SIG-M5 treated with dmso at 0.1 percent for 504 hours (cell line): Measurements from ENCODE around the gene RPL10A.
A peak's percentile ranks its signal among the peaks of the same experiment; 100 is the strongest.

Experiments used
- DNase-seq: peaks from one replicate; lab custom pipeline; 2025; ENCODE audit not compliant: unreplicated experiment; lab: John Stamatoyannopoulos, UW

Gene RPL10A

DNA sequence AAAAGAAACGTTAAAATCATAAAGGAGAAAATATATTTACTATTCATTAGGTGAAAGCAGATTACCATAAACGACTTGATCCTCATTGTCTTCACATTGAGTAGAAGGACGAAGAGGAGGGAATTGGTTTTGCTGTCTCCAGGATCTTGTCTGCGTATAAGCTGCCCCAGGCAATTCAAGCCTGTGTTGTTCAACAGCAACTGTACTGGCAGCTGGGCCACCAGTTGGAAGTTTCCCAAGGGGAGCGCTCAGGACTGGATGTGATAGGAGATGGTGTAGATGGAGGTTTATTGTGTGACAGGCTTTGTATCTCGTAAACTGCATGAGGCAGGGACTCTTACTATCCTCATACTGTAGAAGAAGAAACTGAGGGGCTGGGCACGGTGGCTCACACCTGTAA lies 20.0 kb upstream of the RPL10A start:
- no peak for DNase-seq

DNA sequence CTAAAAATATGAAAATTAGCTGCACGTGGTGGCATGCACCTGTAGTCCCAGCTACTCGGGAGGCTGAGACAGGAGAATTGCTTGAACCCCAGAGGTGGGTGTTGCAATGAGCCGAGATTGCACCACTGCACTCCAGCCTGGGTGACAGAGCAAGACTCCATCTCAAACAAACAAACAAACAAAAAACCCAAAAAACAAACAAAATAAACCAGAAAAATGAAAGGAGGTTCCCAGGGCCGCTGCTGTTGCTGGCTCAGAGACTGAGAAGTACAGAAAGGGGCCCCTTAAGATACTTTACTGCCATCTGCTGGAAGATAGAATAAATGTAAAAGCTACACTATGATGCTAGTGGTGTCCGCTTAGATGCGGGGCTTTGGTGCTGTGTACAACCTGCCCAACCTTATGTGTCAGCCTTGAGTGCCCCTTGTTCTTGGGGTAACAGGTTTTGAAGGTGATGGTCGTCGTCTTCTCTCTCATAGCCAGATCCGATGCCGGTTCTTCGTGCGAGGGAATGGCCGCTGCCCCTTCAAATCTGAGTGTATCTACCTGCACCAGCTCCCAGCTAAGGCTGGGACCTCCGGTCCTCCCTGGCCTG lies 18.8 kb upstream of the RPL10A start:
- peak; percentile 82 for DNase-seq

DNA sequence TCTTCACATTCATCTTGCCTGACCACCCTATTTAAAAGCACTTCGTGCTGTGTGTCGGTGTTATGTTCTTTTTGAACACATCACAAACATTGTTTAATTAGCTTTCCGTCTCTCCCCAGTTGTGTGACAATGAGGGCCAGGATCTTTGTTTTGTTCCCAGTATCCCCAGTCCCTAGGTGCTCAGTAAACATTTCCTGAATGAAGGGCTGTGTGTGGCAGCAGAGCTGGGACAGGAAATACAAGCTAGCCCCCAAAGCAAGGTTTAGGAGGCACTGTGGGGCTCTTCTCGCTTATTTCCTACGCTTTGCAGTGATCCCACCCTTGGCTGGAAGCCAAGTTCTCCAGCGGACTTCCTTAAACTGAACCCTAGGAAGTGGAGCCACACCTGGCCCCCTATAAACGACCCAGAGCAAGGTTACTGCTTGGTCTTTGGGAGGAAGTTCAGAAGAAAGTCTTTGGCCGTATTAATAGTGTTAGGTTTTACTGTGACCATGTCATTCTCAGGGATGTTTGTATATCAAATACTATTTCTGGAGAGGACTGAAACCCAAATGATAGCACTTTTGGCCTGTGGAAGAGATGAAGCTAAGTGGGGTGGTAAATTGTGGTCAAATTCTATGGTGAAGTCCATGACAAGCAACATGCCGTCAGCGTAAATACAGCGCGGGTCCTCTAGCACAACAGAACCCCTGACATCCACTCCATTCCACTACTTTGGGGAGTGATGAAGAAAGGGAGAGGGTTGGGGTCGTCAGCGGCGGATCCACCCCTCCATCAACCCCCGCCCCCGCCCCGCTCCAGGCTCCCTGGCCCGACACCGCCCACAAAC lies 16.6 kb upstream of the RPL10A start:
- DNase-seq = no peak

DNA sequence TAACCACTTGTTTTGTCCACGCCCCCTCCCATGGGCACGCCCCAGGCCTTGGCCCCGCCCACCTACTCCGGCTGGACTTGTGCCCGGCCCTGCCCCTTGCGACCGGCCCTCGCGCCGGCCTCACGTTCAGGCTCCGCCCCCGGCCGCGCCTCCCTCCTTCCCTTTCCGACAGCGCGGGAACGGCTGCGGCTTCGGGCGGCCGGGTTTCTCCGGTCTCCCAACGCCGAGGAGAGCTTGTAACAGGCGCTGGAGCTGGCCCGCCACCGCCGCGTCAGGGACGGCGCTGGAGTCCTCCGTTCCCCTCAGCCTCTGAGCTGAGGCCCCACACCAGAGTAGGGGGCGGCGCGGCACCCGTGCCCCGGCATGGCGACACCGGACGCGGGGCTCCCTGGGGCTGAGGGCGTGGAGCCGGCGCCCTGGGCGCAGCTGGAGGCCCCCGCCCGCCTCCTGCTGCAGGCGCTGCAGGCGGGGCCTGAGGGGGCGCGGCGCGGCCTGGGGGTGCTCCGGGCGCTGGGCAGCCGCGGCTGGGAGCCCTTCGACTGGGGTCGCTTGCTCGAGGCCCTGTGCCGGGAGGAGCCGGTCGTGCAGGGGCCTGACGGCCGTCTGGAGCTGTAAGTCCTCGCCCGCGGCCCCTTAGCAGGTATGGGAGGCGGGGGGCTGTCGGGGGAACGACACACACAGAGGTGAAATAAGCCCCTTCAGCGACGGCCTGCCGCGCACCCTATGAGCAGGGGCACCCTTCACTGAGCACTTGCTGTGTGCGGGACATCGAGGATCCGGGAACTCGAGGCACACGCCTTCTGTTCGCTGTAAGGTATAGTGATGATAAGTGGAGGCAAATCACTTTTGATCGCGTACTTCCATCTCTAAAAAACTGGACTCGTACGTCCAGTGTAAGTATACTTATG lies 15.8 kb upstream of the RPL10A start, which contains the start of gene FANCE:
Gene FANCE, plus strand, starts transcription at position 156 of the 908 bp plus-strand sequence. Its CDS starts 208 bp downstream, at position 364.
- DNase-seq = peak; percentile 77

DNA sequence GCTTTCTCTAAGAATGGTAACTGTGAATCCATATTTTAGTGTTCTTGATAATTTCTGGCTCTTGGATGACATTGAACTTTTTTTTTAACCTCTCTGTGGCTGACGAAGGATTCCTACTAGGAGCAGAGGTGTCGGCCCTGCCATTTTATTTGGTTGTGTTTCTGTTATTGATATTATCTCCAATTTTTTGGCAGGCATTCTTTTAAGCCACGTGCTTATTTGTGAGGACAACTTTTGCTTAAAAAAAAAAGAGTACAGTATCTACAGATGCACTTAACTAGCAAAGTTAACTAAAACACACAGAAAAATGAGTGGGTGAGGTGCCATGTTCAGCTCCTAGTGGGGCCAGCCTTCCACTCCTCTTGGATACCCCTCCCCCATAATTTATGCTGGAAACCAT lies 15.0 kb upstream of the RPL10A start:
- DNase-seq = no peak

DNA sequence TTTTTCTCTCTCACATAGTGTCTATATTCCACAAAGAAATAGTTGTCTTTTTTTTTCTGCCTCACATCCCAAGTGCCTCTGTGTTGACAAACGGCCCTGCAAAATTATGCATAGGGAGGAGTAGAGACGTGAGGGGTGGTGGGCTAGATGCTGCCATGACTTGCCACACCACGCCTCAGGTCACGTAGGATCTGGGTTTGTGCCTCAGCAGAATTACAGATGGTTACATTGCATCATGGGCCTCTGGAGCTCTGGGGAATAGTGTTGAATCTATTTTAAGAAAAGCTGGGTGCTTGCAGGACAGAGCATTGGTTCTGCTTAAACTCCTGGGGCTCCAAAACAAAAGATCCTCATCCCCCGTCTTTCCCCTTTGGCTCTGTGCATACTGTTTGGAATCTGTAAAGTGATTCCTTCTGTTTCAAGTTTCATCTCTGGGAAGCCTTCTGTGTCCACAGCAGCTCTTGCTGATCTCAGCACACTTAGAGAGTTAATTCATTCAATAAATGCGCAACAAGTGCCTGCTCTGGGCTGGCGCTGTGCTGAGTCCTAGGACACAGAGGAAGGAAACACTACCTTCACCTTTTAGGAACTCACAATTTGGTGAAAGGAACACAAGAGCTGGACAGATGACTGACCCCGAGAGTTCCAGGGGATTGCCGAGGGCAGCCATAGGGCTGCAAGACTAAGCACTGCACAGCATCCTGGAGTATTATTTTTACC lies 13.7 kb upstream of the RPL10A start:
- DNase-seq = peak; percentile 81

DNA sequence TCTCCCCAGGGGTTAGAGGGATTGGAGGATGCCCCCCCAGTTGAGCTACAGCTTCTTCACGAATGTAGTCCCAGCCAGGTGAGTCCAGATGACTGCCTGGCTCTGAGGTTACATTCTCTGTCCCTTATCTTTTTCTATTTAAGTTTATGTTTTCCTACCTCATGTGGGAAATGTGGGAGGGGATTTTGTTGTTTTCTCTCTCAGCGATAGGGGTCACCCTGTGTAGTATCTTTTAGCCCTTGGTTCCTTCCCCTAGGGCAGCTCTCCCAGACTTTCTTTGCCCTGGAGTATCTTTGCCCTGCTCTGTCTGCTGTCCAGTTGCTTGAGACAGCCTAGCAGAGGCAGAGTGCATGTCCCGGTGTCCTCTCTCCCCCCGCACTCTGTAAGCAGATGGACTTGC lies 10.3 kb upstream of the RPL10A start:
- no peak for DNase-seq

DNA sequence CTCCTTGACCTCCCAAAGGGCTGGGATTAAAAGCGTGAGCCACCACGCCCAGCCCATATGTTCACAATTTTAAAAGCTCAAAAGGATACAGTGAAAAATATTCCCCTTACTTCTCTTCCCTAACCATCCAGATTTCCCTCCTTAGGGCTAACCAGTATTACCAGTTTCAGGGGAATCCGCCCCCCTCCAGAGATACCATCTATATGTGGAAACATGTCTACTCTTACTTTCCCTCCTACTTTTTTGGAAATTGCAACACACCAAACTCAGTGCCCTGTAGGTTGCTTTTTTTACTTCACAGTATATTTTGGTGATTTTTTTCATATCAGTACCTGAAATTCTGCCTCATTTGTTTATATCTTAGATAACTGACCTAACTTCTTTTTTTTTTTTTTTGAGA lies 6.9 kb upstream of the RPL10A start:
- peak; percentile 49 for DNase-seq

DNA sequence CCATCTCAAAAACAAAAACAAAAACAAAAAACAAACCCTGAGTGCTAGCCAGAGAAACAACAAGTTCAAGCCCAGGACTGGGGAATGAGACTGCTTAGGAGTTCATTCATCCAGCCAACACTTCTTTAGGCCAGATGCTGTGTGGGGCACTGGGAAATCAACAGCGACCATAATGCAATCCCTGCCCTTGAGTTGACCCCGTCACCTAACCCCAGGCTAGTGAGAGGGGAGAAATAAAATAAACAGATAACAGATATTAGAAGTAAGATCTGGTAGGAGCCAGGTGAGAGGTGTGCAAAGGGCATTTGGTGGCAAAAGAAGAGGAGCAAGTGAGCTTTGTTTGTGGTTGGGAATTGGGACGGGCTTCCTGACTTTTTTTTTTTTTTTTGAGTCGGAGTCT lies 4.9 kb upstream of the RPL10A start:
- no peak for DNase-seq

DNA sequence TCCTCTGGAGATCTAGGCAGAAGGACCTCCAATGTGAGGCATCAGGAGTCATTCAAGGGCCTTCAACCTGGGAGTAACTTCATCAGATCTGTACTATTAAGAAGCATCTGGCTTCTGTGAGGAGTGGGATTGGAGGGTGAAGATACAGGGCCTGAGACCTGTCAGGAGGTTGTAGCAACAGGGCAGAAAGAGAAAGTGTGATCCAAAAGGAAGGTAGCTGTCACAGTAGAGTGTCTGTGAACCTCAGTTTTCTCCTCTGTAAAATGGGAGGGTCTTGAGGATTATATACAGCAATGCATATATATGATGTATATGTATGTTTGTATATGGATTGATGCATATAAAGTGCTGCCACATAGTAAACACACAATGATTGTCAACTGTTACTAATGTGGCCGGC lies 2.6 kb upstream of the RPL10A start:
- no peak for DNase-seq

DNA sequence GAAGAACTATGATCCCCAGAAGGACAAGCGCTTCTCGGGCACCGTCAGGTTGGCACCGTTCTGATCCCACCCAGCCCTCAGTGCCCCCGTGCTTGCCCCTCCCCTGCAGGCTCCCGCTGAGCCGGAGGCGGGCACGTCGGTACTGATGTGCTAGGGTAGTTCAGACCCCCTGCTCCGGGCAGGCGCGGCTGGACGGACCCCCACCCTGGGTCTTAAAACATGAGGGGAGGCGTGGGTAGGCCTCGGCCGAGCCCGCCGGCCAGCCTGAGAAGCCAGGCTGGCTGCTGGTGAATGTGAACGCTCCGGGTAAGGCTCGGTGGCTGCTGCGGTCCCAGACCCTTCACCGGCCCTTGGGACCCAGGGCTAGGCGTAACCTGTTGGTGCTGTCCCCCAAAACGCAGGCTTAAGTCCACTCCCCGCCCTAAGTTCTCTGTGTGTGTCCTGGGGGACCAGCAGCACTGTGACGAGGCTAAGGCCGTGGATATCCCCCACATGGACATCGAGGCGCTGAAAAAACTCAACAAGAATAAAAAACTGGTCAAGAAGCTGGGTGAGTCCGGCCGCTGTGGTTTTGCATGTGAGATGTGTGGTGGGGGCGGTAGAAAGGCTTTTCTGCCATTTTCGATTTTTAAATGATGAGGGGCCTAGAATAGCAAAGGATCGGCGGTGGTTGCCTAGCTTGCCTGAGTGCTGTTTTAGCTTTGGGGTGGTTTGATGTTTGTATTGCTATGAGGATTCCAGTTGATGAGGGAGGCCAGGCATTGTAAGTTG lies 964 bp downstream of the RPL10A start:
- no peak for DNase-seq

DNA sequence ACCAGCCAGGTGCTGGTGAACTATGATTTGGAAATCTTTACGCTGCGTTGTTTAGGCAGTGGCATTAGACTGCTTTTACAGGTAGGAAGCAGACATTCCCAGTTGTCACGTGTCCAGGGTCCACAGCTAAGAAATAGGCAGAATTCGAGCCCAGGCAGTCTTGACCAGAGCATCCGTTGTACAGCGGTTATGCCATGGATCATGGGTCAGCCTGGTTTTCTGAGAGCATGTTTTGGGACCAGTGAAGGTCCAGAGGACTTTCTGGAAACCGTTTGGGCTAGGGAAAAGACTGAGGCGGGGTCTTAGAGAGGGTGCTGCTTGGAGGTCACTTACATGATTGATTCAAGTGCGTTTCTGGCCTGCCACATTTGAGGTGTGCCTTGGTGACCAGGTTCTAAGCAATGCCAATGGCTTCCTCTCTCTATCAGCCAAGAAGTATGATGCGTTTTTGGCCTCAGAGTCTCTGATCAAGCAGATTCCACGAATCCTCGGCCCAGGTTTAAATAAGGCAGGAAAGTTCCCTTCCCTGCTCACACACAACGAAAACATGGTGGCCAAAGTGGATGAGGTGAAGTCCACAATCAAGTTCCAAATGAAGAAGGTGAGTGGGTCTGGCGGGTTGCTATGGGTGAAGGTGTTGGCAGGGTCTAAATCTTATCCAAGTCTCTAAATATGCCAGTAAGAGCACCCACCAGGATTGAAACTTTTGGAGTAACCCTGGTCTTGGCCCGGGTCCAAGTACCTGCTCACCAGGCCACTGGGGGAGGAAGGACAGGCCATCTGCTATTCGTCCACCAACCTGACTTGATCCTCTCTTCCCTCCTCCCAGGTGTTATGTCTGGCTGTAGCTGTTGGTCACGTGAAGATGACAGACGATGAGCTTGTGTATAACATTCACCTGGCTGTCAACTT lies 1.8 kb downstream of the RPL10A start:
- no peak for DNase-seq

DNA sequence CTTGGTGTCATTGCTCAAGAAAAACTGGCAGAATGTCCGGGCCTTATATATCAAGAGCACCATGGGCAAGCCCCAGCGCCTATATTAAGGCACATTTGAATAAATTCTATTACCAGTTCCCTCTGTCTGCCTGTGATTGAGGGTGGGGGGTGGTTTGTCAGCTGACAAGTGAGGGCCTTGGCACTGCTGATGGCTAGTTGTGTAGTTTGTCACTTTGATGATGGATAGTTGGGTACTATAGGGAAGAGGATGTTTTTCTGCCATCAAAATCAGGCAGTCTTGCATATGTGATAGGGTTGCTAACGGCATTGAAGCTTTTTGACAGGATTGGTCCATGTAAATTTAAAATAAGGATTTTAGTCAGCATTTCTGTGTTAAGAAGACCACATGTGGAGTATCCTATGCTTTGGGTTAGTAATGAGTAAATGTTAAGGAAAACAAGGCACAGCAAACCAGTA lies 2.5 kb downstream of the RPL10A start:
- no peak for DNase-seq

DNA sequence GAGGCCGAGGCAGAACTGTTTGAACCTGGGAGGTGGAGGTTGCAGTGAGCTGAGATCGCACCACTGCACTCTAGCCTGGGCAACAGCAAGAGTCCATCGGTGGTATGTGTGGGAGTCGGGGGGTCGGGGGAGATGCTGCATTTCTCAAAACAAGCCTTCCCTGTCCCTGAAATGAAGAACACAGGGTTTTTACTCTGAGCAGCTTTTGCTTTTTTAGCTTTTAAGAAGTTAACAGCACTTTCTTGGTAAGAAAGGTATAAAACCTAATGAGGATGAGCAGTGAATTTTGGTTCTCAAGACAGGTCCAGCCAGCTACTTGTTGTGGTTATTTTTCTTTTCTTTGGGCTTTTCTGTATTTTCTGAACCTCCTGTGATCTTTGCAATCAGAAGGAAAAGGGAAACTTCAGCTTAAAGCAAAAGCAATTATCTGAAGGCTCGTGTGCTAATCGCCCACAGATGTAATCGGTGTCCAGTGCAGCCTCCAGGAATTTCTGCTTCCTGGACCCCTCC lies 3.7 kb downstream of the RPL10A start:
- no peak for DNase-seq

DNA sequence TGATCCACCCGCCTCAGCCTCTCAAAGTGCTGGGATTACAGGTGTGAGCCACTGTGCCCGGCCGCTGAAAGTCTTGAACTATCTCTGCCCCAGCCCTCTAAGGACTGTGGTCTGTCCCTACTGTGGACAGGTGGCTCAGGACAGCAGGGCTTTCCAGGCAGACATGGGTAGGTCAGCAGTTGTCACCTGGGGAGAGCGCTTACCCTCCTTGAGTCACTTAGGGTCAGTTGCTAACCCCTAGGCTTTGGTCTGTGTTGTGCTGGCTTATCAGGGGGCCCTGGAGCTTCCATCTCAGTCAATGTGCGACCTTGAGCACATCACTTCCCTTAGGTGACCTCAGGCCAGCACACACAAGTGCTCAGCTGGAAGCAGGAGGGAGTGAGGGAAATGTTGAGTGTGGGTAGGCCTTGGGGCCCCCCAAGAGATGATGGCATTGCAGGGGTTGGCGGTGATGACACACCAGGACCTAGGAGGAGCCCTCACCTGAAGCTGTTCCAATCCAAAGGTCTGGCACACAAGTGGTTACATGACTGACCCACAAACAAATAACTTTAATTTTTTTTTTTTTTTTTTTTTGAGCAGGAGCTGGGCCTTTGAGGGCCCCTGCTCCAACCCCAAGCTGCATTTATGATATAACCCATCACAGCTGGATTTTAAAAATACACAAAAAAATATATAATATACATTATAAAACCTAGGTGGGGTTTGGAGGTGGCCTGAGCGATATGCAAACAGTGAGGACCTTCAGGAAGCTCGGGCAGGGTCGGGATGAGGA lies 5.1 kb downstream of the RPL10A start:
- no peak for DNase-seq

DNA sequence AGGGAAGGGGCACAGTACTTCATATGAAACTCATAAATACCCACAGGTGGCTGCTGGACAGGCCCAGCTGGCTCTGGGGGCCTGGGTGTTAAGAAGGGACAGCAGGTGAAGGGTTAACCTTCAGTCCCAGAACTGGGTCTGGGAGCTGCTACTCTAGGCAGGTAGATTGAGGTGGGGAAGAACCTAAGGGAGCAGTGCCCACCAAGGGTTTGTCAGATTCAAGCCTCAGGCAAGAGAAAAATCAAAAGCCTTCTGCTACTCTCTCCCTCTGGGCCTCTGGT lies 5.6 kb downstream of the RPL10A start:
- DNase-seq = no peak

DNA sequence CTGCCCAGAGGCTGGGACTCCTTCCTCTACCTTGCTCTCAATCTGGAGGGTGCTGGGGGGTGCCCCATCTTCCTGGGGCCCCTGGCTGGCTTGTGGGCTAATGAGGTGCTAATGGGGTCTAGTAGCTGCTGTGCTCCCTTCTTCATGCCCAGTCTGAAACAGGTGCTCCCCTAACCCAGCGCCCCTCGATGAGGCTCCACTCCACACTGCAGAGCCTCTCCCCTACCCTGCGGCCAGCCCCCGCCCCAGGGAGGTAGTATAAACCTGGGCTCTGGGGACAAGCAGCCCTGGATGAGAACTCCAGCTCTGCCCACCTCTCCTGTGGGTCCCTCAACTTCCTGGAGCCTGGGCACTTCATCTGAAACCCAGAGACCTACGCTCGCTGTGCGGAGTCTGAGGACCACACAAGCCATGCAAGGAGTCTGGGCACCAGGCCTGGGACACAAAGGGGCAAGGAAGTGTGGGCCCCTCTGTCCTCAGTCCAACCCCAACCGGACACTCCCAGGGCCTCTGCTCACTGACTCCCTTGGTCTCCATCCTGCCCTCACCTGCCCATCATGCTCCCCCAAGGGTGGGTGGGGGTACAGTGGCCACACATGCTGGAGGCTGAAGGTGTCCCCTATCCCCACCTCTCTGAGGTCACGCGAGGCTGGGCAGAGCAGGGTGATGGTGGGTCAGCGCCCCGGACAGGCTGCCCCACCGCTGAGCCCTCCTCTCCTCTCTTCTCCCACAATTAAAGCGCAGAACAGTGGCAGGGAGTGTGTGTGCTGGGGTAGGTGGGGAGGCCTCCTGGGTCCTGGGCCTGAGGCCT lies 6.1 kb downstream of the RPL10A start:
- peak; percentile 24 for DNase-seq
